ENCODE measurements around the gene RNF133.
"Not testable (repeated sequence)": the region's sequence is repeated elsewhere in the genome, so short reads cannot be mapped to it uniquely, and the experiment has no call there.

DNA sequence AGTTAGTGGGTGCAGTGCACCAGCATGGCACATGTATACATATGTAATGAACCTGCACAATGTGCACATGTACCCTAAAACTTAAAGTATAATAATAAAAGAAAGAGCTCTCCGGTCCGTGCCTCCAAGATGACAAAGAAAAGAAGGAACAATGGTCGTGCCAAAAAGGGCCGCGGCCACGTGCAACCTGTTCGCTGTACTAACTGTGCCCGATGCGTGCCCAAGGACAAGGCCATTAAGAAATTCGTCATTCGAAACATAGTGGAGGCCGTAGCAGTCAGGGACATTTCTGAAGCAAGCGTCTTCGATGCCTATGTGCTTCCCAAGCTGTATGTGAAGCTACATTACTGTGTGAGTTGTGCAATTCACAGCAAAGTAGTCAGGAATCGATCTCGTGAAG, 17.7 kb downstream of the RNF133 start:
- TF ChIP-seq, protein P1, sequence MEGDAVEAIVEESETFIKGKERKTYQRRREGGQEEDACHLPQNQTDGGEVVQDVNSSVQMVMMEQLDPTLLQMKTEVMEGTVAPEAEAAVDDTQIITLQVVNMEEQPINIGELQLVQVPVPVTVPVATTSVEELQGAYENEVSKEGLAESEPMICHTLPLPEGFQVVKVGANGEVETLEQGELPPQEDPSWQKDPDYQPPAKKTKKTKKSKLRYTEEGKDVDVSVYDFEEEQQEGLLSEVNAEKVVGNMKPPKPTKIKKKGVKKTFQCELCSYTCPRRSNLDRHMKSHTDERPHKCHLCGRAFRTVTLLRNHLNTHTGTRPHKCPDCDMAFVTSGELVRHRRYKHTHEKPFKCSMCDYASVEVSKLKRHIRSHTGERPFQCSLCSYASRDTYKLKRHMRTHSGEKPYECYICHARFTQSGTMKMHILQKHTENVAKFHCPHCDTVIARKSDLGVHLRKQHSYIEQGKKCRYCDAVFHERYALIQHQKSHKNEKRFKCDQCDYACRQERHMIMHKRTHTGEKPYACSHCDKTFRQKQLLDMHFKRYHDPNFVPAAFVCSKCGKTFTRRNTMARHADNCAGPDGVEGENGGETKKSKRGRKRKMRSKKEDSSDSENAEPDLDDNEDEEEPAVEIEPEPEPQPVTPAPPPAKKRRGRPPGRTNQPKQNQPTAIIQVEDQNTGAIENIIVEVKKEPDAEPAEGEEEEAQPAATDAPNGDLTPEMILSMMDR (IDR thresholded peaks at IDR 0.05; ENCODE audit: insufficient read depth, low read length, poor library complexity, severe bottlenecking): not testable (repeated sequence)
- TF ChIP-seq EZH2phosphoT487 (conservative IDR thresholded peaks at IDR 0.05; ENCODE audit: low read length): not testable (repeated sequence)
